Naive thymus-derived CD4-positive, alpha-beta T cell (primary cell): ENCODE measurements around the gene MRC2. TPM values are rescaled to one million over a fixed set of nuclear protein-coding genes. Genes with fewer than 3 reads are reported as not detected.

ENCODE experiments used
- ATAC-seq: fragments of 150-1000 bp; cut with Tn5 transposase; 2 replicates; pipeline ENCODE4 v1.10.0; 2021; ENCODE audit warnings: mild to moderate bottlenecking, moderate library complexity
- CTCF ChIA-PET: fragments of 350-600 bp; sonication (Branson Sonifier 250); formaldehyde crosslinking; loops from one replicate; lab custom pipeline; 2021; ENCODE audit warnings: antibody characterized with exemption; lab: Charles Lee
- POLR2A ChIA-PET: fragments of 350-600 bp; sonication (Branson Sonifier 250); formaldehyde crosslinking; loops from one replicate; lab custom pipeline; 2021; ENCODE audit warnings: antibody characterized with exemption, inconsistent platforms; lab: Charles Lee
- DNase-seq, 9 donors: peaks; one replicate each; pipeline versions ENCODE4 v3.0.0 to v3.0.0-alpha.2; 2020 to 2022; ENCODE audit warnings: mixed read lengths in 1 of 9
- H3K27ac ChIP-seq: one replicate; pipeline ENCODE4 v1.7.0; 2013; ENCODE audit warnings: mild to moderate bottlenecking, low read depth, low read length, moderate library complexity
- H3K27me3 ChIP-seq, 2 donors: one replicate each; pipeline ENCODE4 v1.7.0; 2013; ENCODE audit warnings: low read length in 2 of 2, mild to moderate bottlenecking in 2 of 2, moderate library complexity in 2 of 2; ENCODE audit not compliant: control insufficient read depth in 2 of 2, insufficient read depth in 2 of 2
- H3K36me3 ChIP-seq, 3 experiments: 1 replicate in 2 of 3; 2 replicates in 1 of 3; pipeline ENCODE4 v1.7.0; 2013; ENCODE audit warnings: low read length in 3 of 3, mild to moderate bottlenecking in 3 of 3, moderate library complexity in 1 of 3; ENCODE audit not compliant: insufficient read depth in 3 of 3, control insufficient read depth in 2 of 3
- H3K4me1 ChIP-seq, 2 donors: one replicate each; pipeline ENCODE4 v1.7.0; 2013; ENCODE audit warnings: low read length in 2 of 2, mild to moderate bottlenecking in 2 of 2, moderate library complexity in 1 of 2; ENCODE audit not compliant: control insufficient read depth in 2 of 2, insufficient read depth in 2 of 2
- H3K4me3 ChIP-seq: 2 replicates; pipeline ENCODE4 v1.7.0; 2013; ENCODE audit warnings: mild to moderate bottlenecking, low read length
- H3K9me3 ChIP-seq, 3 experiments: 1 replicate in 2 of 3; 2 replicates in 1 of 3; pipeline ENCODE4 v1.7.0; 2013; ENCODE audit warnings: low read length in 3 of 3; ENCODE audit not compliant: control insufficient read depth in 2 of 3
- H3K27ac Mint-ChIP-seq, 9 donors: one replicate each; pipeline ENCODE4 v1.8.0; 2020 to 2022; ENCODE audit warnings: mixed read lengths in 9 of 9, mild to moderate bottlenecking in 8 of 9, moderate library complexity in 5 of 9, inconsistent platforms in 2 of 9
- H3K27me3 Mint-ChIP-seq, 5 donors: one replicate each; pipeline ENCODE4 v1.8.0; 2021 to 2022; ENCODE audit warnings: mixed read lengths in 5 of 5, mild to moderate bottlenecking in 1 of 5
- H3K36me3 Mint-ChIP-seq, 5 donors: one replicate each; pipeline ENCODE4 v1.8.0; 2020 to 2022; ENCODE audit warnings: mixed read lengths in 5 of 5, mild to moderate bottlenecking in 3 of 5, inconsistent platforms in 1 of 5
- H3K4me1 Mint-ChIP-seq, 7 donors: one replicate each; pipeline ENCODE4 v1.8.0; 2020 to 2022; ENCODE audit warnings: mixed read lengths in 7 of 7, mild to moderate bottlenecking in 3 of 7, inconsistent platforms in 1 of 7
- H3K4me3 Mint-ChIP-seq, 10 donors: one replicate each; pipeline ENCODE4 v1.8.0; 2020 to 2022; ENCODE audit warnings: mild to moderate bottlenecking in 10 of 10, mixed read lengths in 10 of 10, moderate library complexity in 6 of 10, inconsistent platforms in 2 of 10
- H3K9me3 Mint-ChIP-seq, 11 donors: one replicate each; pipeline ENCODE4 v1.8.0; 2020 to 2022; ENCODE audit warnings: mixed read lengths in 11 of 11, mild to moderate bottlenecking in 4 of 11, inconsistent platforms in 1 of 11, moderate library complexity in 1 of 11
- intact Hi-C, 2 donors: fragments of 100-400 bp; cut with micrococcal nuclease; formaldehyde crosslinking; loops; one replicate each; pipeline ENCODE4 v1.15.1; 2023
- polyA plus RNA-seq, 2 donors: library from polyadenylated mRNA; unstranded; fragments of 300-500 nt; fragmentation: Illumina TruSeq; gene quantifications; one replicate each; pipeline ENCODE4 v1.2.3, GENCODE V29; 2021
- total RNA-seq, 6 experiments: library from RNA in 5 of 6; stranded (reverse) in 5 of 6; gene quantifications; 1 replicate in 5 of 6; 2 replicates in 1 of 6; pipeline ENCODE4 v1.2.3 and lab custom pipeline; 2021 to 2026

Gene MRC2
- total and polyA plus RNA-seq, 7 experiments from 2014 or later, result 0.11 to 3.4 (median 2.2) TPM

GRCh38 chr17:62649570-62649969 lies 22.1 kb downstream of the MRC2 start:
- H3K27me3 ChIP-seq, result no peaks in the 10 kb centered on the region
- Mint-ChIP-seq H3K27me3 (peaks cover 0 to 77% (median 0%) of the 10 kb centered on the region in 5 donors), H3K36me3 (no peaks in the 10 kb centered on the region), H3K9me3 (no peaks in the 10 kb centered on the region), H3K4me1 (peaks cover 7 to 26% (median 21%) of the 10 kb centered on the region in 7 donors), H3K27ac (no peak overlapping the region), H3K4me3 (no peak overlapping the region)
- intact Hi-C loops, result no loop called here
- POLR2A ChIA-PET, result no interaction called here
- H3K9me3 ChIP-seq, result no peaks in the 10 kb centered on the region
- H3K4me3 ChIP-seq, result no peak overlapping the region
- ATAC-seq (no peak), DNase-seq (no peak)
- CTCF ChIA-PET, result no interaction called here
- H3K36me3 ChIP-seq, result peaks cover 0 to 6% (median 0%) of the 10 kb centered on the region in 3 experiments
- H3K4me1 ChIP-seq, result peaks cover 8 to 12% of the 10 kb centered on the region in 2 donors
- no peak overlapping the region for H3K27ac ChIP-seq

DNA sequence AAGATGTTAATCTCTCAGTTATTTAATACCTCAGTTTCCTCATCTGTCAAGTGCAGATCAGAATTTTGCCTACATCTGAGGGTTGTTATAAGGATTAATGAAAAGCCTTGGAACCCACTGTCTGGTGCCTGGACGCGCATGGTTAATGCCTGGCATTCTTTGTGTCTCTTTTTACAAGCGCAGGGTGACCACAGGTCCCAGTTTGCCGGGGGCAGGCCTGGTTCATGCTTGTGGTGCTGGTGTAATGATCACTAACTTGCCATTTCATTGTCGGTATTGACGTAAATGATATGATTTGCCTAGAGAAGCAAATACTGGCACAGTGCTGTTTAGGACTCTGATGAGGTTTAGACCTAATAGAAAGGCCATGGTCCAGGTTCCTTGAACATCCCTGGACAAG lies 23.1 kb downstream of the MRC2 start:
- H3K27me3 Mint-ChIP-seq, result peaks cover 0 to 74% (median 0%) of the 10 kb centered on the region in 5 donors
- peak overlapping the region in 1 of 9 donors; percentile 10 for H3K27ac Mint-ChIP-seq
- H3K27ac ChIP-seq, result no peak overlapping the region
- ChIA-PET POLR2A (no interaction called here), CTCF (no interaction called here)
- H3K4me1 ChIP-seq, result peaks cover 8 to 12% of the 10 kb centered on the region in 2 donors
- H3K27me3 ChIP-seq, result no peaks in the 10 kb centered on the region
- intact Hi-C loops, result loop anchor here in 1 of 2 donors (5.0 kb wide), 1 partner anchor 317 kb away; the partner anchor contains the start of gene TANC2
- ATAC-seq, result no peak
- H3K4me1 Mint-ChIP-seq, result peaks cover 7 to 26% (median 21%) of the 10 kb centered on the region in 7 donors
- H3K4me3 ChIP-seq, result no peak overlapping the region
- H3K36me3 ChIP-seq, result peaks cover 0 to 6% (median 0%) of the 10 kb centered on the region in 3 experiments
- no peaks in the 10 kb centered on the region for H3K36me3 Mint-ChIP-seq
- DNase-seq, result no peak
- no peaks in the 10 kb centered on the region for H3K9me3 ChIP-seq
- peak overlapping the region in 5 of 10 donors; percentile 11 to 95 (median 47) for H3K4me3 Mint-ChIP-seq
- H3K9me3 Mint-ChIP-seq, result no peaks in the 10 kb centered on the region

DNA sequence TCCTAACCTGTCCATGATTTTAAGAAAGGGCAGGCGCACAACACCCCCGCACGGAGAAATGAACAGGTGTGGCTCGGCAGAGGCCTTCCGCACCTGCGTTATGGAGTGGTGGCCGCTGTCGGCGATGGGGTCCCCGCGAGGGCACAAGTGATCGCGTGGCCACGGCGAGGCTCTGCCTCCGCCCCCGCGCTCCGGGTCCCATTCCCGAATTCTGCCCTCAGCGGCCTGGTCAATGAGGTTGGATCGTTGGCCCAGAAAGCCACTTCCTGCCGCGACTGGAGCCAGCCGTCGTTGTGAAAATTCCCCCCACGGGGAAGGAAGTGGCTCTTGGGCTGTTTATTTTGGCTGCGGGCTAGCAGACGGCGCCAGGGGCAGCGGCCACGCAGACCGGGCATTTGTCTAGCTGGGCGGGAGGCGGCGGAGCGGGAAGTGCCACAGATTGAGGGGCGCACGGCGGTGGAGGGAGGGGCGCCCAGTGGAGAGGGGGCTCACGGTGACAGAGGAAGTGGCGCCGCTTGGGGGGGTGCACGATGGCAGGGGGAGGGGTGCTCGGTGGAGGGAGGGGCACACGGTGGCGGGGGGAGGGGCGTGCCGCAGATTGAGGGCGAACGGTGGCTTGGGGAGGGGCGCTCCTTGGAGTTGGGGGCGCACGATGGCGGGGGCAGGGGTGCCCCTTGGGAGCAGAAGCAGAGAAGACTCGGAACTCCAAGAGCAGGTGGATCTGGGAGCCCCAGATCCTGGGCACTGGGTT lies 25.0 kb downstream of the MRC2 start:
- peak overlapping the region; percentile 32 for H3K27ac ChIP-seq
- H3K36me3 ChIP-seq, result peaks cover 0 to 6% (median 0%) of the 10 kb centered on the region in 3 experiments
- Mint-ChIP-seq H3K4me1 (peaks cover 7 to 26% (median 21%) of the 10 kb centered on the region in 7 donors), H3K36me3 (no peaks in the 10 kb centered on the region), H3K9me3 (no peaks in the 10 kb centered on the region), H3K27ac (peak overlapping the region in 8 of 9 donors; percentile 52 to 87 (median 82)), H3K27me3 (peaks cover 0 to 80% (median 0%) of the 10 kb centered on the region in 5 donors), H3K4me3 (peak overlapping the region; percentile 71 to 95 (median 86))
- H3K4me3 ChIP-seq, result peak overlapping the region; percentile 74
- DNase-seq, result peak in 7 of 9 donors; percentile 12 to 47 (median 28)
- POLR2A ChIA-PET, result interaction anchor here (0.6 kb wide), 1 partner anchor 18 kb away, joined by 5 read pairs; no protein-coding TSS in a partner anchor
- ATAC-seq, result peak; percentile 20
- no peaks in the 10 kb centered on the region for H3K27me3 ChIP-seq
- CTCF ChIA-PET, result no interaction called here
- no peaks in the 10 kb centered on the region for H3K9me3 ChIP-seq
- peaks cover 8 to 12% of the 10 kb centered on the region in 2 donors for H3K4me1 ChIP-seq
- intact Hi-C loops, result loop anchor here in 1 of 2 donors (1.0 to 5.0 kb wide), 2 partner anchors 25 to 315 kb away; partner anchors contain the start of genes MRC2 and TANC2

GRCh38 chr17:62653002-62653825 lies 25.7 kb downstream of the MRC2 start:
- peak overlapping the region; percentile 74 for H3K4me3 ChIP-seq

GRCh38 chr17:62653826-62654761 lies 26.6 kb downstream of the MRC2 start:
- Mint-ChIP-seq H3K9me3 (no peaks in the 10 kb centered on the region), H3K4me3 (peak overlapping the region; percentile 71 to 95 (median 86)), H3K4me1 (peaks cover 7 to 26% (median 21%) of the 10 kb centered on the region in 7 donors), H3K27ac (peak overlapping the region in 6 of 9 donors; percentile 32 to 80 (median 58)), H3K36me3 (no peaks in the 10 kb centered on the region), H3K27me3 (peaks cover 0 to 76% (median 0%) of the 10 kb centered on the region in 5 donors)
- Histone ChIP-seq H3K9me3 (no peaks in the 10 kb centered on the region), H3K4me1 (peaks cover 8 to 12% of the 10 kb centered on the region in 2 donors), H3K27me3 (no peaks in the 10 kb centered on the region), H3K4me3 (peak overlapping the region; percentile 74), H3K36me3 (peaks cover 0 to 6% (median 0%) of the 10 kb centered on the region in 3 experiments), H3K27ac (no peak overlapping the region)
- DNase-seq (peak in 1 of 9 donors; percentile 29), ATAC-seq (peak; percentile 4)
- POLR2A ChIA-PET, result no interaction called here
- intact Hi-C loops, result loop anchor here in 1 of 2 donors (1.0 to 5.0 kb wide), 2 partner anchors 27 to 313 kb away; partner anchors contain the start of genes MRC2 and TANC2
- CTCF ChIA-PET, result no interaction called here

More at GRCh38 chr17:62653002-62653825, 25.7 kb downstream of the MRC2 start:
- DNase-seq (peak in 8 of 9 donors; percentile 14 to 94 (median 37)), ATAC-seq (peak; percentile 83)
- Mint-ChIP-seq H3K27me3 (peaks cover 0 to 80% (median 0%) of the 10 kb centered on the region in 5 donors), H3K4me3 (peak overlapping the region; percentile 71 to 95 (median 86)), H3K4me1 (peaks cover 7 to 26% (median 21%) of the 10 kb centered on the region in 7 donors), H3K27ac (peak overlapping the region in 8 of 9 donors; percentile 2 to 86 (median 68)), H3K36me3 (no peaks in the 10 kb centered on the region), H3K9me3 (no peaks in the 10 kb centered on the region)
- peaks cover 8 to 12% of the 10 kb centered on the region in 2 donors for H3K4me1 ChIP-seq
- H3K27ac ChIP-seq, result peak overlapping the region; percentile 32
- no peaks in the 10 kb centered on the region for H3K27me3 ChIP-seq
- no peaks in the 10 kb centered on the region for H3K9me3 ChIP-seq
- POLR2A ChIA-PET, result no interaction called here
- intact Hi-C loops, result loop anchor here in 1 of 2 donors (1.0 to 5.0 kb wide), 2 partner anchors 26 to 314 kb away; partner anchors contain the start of genes MRC2 and TANC2
- CTCF ChIA-PET, result no interaction called here
- H3K36me3 ChIP-seq, result peaks cover 0 to 6% (median 0%) of the 10 kb centered on the region in 3 experiments
